SK-N-SH treated with all-trans-retinoic acid at 6 μM for 48 hours (cell line): ENCODE measurements around the gene ARHGAP29.

ENCODE experiments used
- ATAC-seq: fragments of 200-7000 bp; cut with Tn5 transposase; 3 replicates; pipeline ENCODE4 v1.9.1; 2020; ENCODE audit warnings: mild to moderate bottlenecking, moderate library complexity
- CREB5 ChIP-seq: fragments of 250-450 bp; sonication (Bioruptor Pico); IDR thresholded peaks from 2 replicates; pipeline ENCODE4 v1.5.1; 2020; ENCODE audit warnings: low read depth, mild to moderate bottlenecking, moderate library complexity
- ESRRG ChIP-seq: fragments of 250-450 bp; sonication (Bioruptor Pico); IDR thresholded peaks from 2 replicates; pipeline ENCODE4 v1.6.1; 2021; ENCODE audit warnings: mild to moderate bottlenecking
- GLIS3 ChIP-seq: fragments of 250-450 bp; sonication (Bioruptor Pico); IDR thresholded peaks from 2 replicates; pipeline ENCODE4 v1.5.0; 2020; ENCODE audit warnings: mild to moderate bottlenecking, moderate library complexity
- ISL1 ChIP-seq: fragments of 250-450 bp; sonication (Bioruptor Pico); IDR thresholded peaks from 2 replicates; pipeline ENCODE4 v2.1.2; 2022; ENCODE audit warnings: mild to moderate bottlenecking, moderate library complexity
- OSR1 ChIP-seq: fragments of 250-450 bp; sonication (Bioruptor Pico); IDR thresholded peaks from 2 replicates; pipeline ENCODE4 v1.8.0; 2022; ENCODE audit warnings: moderate library complexity, mild to moderate bottlenecking, inconsistent platforms
- PPARA ChIP-seq: fragments of 250-450 bp; sonication (Bioruptor Pico); IDR thresholded peaks from 2 replicates; pipeline ENCODE4 v1.5.0; 2020; ENCODE audit warnings: mild to moderate bottlenecking, borderline replicate concordance
- RARB ChIP-seq: fragments of 250-450 bp; sonication (Bioruptor Pico); IDR thresholded peaks from 2 replicates; pipeline ENCODE4 v1.8.0; 2021; ENCODE audit warnings: mild to moderate bottlenecking, moderate library complexity
- SNAI2 ChIP-seq: fragments of 250-450 bp; sonication (Bioruptor Pico); IDR thresholded peaks from 2 replicates; pipeline ENCODE4 v1.5.0; 2020; ENCODE audit warnings: mild to moderate bottlenecking, moderate library complexity
- TCF4 ChIP-seq: fragments of 250-450 bp; sonication (Bioruptor Pico); IDR thresholded peaks from 2 replicates; pipeline ENCODE4 v1.8.0; 2021; ENCODE audit warnings: mild to moderate bottlenecking, moderate library complexity, borderline replicate concordance
- TOX ChIP-seq: fragments of 250-450 bp; sonication (Bioruptor Pico); IDR thresholded peaks from 2 replicates; pipeline ENCODE4 v1.8.0; 2021; ENCODE audit warnings: mild to moderate bottlenecking, moderate library complexity, borderline replicate concordance
- ZFP3 ChIP-seq: fragments of 250-450 bp; sonication (Bioruptor Pico); IDR thresholded peaks from 2 replicates; pipeline ENCODE4 v1.5.0; 2020; ENCODE audit warnings: mild to moderate bottlenecking, moderate library complexity
- ZNF565 ChIP-seq: fragments of 450-650 bp; formaldehyde crosslinking; conservative IDR thresholded peaks from 2 replicates; pipeline ENCODE4 v1.5.0; 2020; ENCODE audit warnings: low read depth, mild to moderate bottlenecking, moderate library complexity
- ZNF70 ChIP-seq: fragments of 450-650 bp; formaldehyde crosslinking; IDR thresholded peaks from 2 replicates; pipeline ENCODE4 v1.5.0; 2020; ENCODE audit warnings: mild to moderate bottlenecking, moderate library complexity
- ZNF8 ChIP-seq: fragments of 450-650 bp; formaldehyde crosslinking; IDR thresholded peaks from 2 replicates; pipeline ENCODE4 v1.5.0; 2020; ENCODE audit warnings: mild to moderate bottlenecking, moderate library complexity
- TF ChIP-seq, protein P1 (sequence below): fragments of 250-450 bp; sonication (Bioruptor Pico); IDR thresholded peaks from 2 replicates; pipeline ENCODE4 v1.5.0; 2020; ENCODE audit warnings: mild to moderate bottlenecking, moderate library complexity
- TF ChIP-seq, protein P2 (sequence below): fragments of 250-450 bp; sonication (Bioruptor Pico); IDR thresholded peaks from 2 replicates; pipeline ENCODE4 v1.8.0; 2020; ENCODE audit warnings: mild to moderate bottlenecking, moderate library complexity, borderline replicate concordance
- TF ChIP-seq, protein P3 (sequence below): fragments of 250-450 bp; sonication (Bioruptor Pico); IDR thresholded peaks from 2 replicates; pipeline ENCODE4 v1.5.1; 2021; ENCODE audit warnings: mild to moderate bottlenecking, moderate library complexity
- TF ChIP-seq, protein P4 (sequence below): fragments of 250-450 bp; sonication (Bioruptor Pico); IDR thresholded peaks from 2 replicates; pipeline ENCODE4 v1.8.0; 2021; ENCODE audit warnings: low read depth, mild to moderate bottlenecking, moderate library complexity, borderline replicate concordance

The ARHGAP29 gene

DNA sequence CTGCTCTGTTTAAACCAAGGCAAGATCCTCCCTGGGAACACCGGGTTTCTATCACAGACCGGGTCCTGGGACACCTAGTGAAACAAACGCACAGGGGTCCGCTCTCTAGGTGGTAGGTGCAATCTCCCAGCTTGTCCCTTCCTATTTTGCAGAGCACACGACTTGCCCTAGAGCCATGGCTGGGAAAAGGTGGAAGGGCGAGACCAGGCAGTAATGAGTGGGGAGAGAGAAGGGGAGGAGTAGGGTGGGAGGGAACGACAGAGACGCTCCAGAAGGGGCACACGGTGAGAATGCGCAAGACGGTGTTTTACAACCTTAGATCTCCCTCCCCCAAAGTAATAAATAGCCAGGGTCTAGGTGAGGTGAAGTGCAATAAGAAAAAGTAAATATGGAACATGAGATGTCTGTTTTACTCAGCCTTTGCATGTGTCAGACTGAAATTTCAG, 9.3 kb upstream of the ARHGAP29 start (continued):
- TF ChIP-seq, protein P1, sequence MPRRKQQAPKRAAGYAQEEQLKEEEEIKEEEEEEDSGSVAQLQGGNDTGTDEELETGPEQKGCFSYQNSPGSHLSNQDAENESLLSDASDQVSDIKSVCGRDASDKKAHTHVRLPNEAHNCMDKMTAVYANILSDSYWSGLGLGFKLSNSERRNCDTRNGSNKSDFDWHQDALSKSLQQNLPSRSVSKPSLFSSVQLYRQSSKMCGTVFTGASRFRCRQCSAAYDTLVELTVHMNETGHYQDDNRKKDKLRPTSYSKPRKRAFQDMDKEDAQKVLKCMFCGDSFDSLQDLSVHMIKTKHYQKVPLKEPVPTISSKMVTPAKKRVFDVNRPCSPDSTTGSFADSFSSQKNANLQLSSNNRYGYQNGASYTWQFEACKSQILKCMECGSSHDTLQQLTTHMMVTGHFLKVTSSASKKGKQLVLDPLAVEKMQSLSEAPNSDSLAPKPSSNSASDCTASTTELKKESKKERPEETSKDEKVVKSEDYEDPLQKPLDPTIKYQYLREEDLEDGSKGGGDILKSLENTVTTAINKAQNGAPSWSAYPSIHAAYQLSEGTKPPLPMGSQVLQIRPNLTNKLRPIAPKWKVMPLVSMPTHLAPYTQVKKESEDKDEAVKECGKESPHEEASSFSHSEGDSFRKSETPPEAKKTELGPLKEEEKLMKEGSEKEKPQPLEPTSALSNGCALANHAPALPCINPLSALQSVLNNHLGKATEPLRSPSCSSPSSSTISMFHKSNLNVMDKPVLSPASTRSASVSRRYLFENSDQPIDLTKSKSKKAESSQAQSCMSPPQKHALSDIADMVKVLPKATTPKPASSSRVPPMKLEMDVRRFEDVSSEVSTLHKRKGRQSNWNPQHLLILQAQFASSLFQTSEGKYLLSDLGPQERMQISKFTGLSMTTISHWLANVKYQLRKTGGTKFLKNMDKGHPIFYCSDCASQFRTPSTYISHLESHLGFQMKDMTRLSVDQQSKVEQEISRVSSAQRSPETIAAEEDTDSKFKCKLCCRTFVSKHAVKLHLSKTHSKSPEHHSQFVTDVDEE: no peak
- TF ChIP-seq SNAI2 (CRISPR knock-in tag) (no peak), CREB5 (CRISPR knock-in tag) (no peak), ZNF8 (no peak), ISL1 (CRISPR knock-in tag) (no peak), ZNF70 (CRISPR knock-in tag) (no peak)
- TF ChIP-seq, protein P2, sequence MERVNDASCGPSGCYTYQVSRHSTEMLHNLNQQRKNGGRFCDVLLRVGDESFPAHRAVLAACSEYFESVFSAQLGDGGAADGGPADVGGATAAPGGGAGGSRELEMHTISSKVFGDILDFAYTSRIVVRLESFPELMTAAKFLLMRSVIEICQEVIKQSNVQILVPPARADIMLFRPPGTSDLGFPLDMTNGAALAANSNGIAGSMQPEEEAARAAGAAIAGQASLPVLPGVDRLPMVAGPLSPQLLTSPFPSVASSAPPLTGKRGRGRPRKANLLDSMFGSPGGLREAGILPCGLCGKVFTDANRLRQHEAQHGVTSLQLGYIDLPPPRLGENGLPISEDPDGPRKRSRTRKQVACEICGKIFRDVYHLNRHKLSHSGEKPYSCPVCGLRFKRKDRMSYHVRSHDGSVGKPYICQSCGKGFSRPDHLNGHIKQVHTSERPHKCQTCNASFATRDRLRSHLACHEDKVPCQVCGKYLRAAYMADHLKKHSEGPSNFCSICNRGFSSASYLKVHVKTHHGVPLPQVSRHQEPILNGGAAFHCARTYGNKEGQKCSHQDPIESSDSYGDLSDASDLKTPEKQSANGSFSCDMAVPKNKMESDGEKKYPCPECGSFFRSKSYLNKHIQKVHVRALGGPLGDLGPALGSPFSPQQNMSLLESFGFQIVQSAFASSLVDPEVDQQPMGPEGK (CRISPR knock-in tag): no peak

- TF ChIP-seq ESRRG (CRISPR knock-in tag) (no peak), ZNF565 (no peak), ZFP3 (CRISPR knock-in tag) (no peak), TOX (CRISPR knock-in tag) (no peak), RARB (CRISPR knock-in tag) (no peak), ZNF70 (CRISPR knock-in tag) (no peak), GLIS3 (no peak), OSR1 (CRISPR knock-in tag) (no peak), PPARA (CRISPR knock-in tag) (no peak), CREB5 (CRISPR knock-in tag) (no peak), SNAI2 (CRISPR knock-in tag) (no peak), ISL1 (CRISPR knock-in tag) (no peak), TCF4 (CRISPR knock-in tag) (no peak)
- TF ChIP-seq, protein P2 (CRISPR knock-in tag): no peak
- TF ChIP-seq, protein P3, sequence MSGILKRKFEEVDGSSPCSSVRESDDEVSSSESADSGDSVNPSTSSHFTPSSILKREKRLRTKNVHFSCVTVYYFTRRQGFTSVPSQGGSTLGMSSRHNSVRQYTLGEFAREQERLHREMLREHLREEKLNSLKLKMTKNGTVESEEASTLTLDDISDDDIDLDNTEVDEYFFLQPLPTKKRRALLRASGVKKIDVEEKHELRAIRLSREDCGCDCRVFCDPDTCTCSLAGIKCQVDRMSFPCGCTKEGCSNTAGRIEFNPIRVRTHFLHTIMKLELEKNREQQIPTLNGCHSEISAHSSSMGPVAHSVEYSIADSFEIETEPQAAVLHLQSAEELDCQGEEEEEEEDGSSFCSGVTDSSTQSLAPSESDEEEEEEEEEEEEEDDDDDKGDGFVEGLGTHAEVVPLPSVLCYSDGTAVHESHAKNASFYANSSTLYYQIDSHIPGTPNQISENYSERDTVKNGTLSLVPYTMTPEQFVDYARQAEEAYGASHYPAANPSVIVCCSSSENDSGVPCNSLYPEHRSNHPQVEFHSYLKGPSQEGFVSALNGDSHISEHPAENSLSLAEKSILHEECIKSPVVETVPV (CRISPR knock-in tag): no peak
- TF ChIP-seq, protein P4, sequence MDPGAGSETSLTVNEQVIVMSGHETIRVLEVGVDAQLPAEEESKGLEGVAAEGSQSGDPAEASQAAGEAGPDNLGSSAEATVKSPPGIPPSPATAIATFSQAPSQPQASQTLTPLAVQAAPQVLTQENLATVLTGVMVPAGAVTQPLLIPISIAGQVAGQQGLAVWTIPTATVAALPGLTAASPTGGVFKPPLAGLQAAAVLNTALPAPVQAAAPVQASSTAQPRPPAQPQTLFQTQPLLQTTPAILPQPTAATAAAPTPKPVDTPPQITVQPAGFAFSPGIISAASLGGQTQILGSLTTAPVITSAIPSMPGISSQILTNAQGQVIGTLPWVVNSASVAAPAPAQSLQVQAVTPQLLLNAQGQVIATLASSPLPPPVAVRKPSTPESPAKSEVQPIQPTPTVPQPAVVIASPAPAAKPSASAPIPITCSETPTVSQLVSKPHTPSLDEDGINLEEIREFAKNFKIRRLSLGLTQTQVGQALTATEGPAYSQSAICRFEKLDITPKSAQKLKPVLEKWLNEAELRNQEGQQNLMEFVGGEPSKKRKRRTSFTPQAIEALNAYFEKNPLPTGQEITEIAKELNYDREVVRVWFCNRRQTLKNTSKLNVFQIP: no peak
- TF ChIP-seq, all 23 proteins: peak for 0
- ATAC-seq: no peak; the same call in 2 of the 3 replicates
Observed at GRCh38 chr1:94245747-94246438, 8.5 kb upstream of the ARHGAP29 start.
